Adrenal gland (tissue), 12 donors: ENCODE data around the gene WNT5A. TPM values are rescaled to one million over a fixed set of nuclear protein-coding genes. Genes with fewer than 3 reads are reported as not detected.

Experiments used
- DNase-seq, 7 donors: peaks; one replicate each; pipeline ENCODE4 v3.0.0-alpha.2; 2019 to 2020
- H3K27ac ChIP-seq, 5 donors: fragments of 200-600 bp; sonication (generic) in 4 of 5; 1 replicate in 3 of 5; 2 replicates in 2 of 5; pipeline versions ENCODE4 v1.5.1 to v1.8.0; 2016 to 2020; ENCODE audit warnings: mild to moderate bottlenecking in 1 of 5
- H3K27me3 ChIP-seq: fragments of 200-600 bp; 2 replicates; pipeline ENCODE4 v1.8.0; 2021
- H3K36me3 ChIP-seq, 2 donors: fragments of 200-600 bp; replicated peaks in 1 of 2; 1 replicate in 1 of 2; 2 replicates in 1 of 2; pipeline versions ENCODE4 v1.5.1 to v1.8.0; 2018 to 2022
- H3K4me1 ChIP-seq, 2 donors: fragments of 200-600 bp; replicated peaks in 1 of 2; 1 replicate in 1 of 2; 2 replicates in 1 of 2; pipeline versions ENCODE4 v1.5.1 to v1.8.0; 2018 to 2021
- H3K4me3 ChIP-seq, 4 donors: fragments of 200-600 bp; sonication (generic) in 3 of 4; one replicate each; pipeline ENCODE4 v1.5.1; 2016 to 2018
- H3K9me3 ChIP-seq, 3 donors: fragments of 200-600 bp; sonication (generic) in 1 of 3; replicated peaks in 1 of 3; 1 replicate in 2 of 3; 2 replicates in 1 of 3; pipeline versions ENCODE4 v1.5.1 to v1.8.0; 2016 to 2021
- POLR2A ChIP-seq, 2 donors: fragments of 450-650 bp; IDR thresholded peaks; one replicate each; pipeline ENCODE4 v1.6.1; 2017; ENCODE audit warnings: antibody characterized with exemption in 2 of 2, mild to moderate bottlenecking in 2 of 2, moderate library complexity in 1 of 2
- WGBS, 4 donors: extraction: QIAGEN DNeasy Blood & Tissue Kit in 2 of 4; methylation state at CpG; one replicate each; pipeline versions ENCODE4 v1.1.5 to v1.1.7; 2013 to 2017; 5-methylcytosine and 5-hydroxymethylcytosine counted together
- intact Hi-C, 2 donors: fragments of 100-400 bp; cut with DNase I; formaldehyde crosslinking; loops; one replicate each; pipeline versions ENCODE4 v1.14.1 to v1.15.0; 2022 to 2023
- polyA plus RNA-seq, 3 donors: library from polyadenylated mRNA; stranded (reverse); fragments of 200-250 nt in 2 of 3; fragments of 350-450 nt in 1 of 3; fragmentation: Illumina TruSeq in 1 of 3; extraction: RNeasy Lipid Tissue Mini Kit (QIAGEN cat#74804) in 1 of 3; gene quantifications; one replicate each; pipeline ENCODE4 v1.2.3, GENCODE V29; 2013 to 2014
- total RNA-seq, 9 donors: library from RNA; depleted of rRNA in 4 of 9; stranded (reverse); fragments of >200 nt in 4 of 9; fragments of 120-200 nt in 1 of 9; fragmentation: NEBNext Ultra II Directional in 1 of 9; extraction: Animal tissue kit (Norgen Biotek cat#: 25700) in 1 of 9; gene quantifications; one replicate each; pipeline versions ENCODE4 v1.1.0 to v1.2.4, GENCODE V29; 2013 to 2023
- TF ChIP-seq, protein P1 (sequence below), 6 experiments: fragments of 450-650 bp in 4 of 6; fragments of 200-600 bp in 2 of 6; sonication (generic) in 1 of 6; IDR thresholded peaks; 1 replicate in 5 of 6; 2 replicates in 1 of 6; pipeline versions ENCODE4 v1.5.1 to v1.8.0; 2016 to 2021; ENCODE audit warnings: antibody characterized with exemption in 6 of 6, mild to moderate bottlenecking in 2 of 6, moderate library complexity in 1 of 6
- donor health status: healthy with polysubstance abuse.
- donor health status: Bipolar disorder and iron deficiency.
- donor health status: DM: yes; HTN: yes; CAD: no.
- donor health status: DM: no; HTN: no; CAD: no.
- donor health status: DM: no; HTN: no; CAD: no.
- donor health status: DM: yes; HTN: yes; CAD: no.

The WNT5A gene
- total and polyA plus RNA-seq, 12 donors: 0.54 to 16.2 (median 2.9) TPM

DNA sequence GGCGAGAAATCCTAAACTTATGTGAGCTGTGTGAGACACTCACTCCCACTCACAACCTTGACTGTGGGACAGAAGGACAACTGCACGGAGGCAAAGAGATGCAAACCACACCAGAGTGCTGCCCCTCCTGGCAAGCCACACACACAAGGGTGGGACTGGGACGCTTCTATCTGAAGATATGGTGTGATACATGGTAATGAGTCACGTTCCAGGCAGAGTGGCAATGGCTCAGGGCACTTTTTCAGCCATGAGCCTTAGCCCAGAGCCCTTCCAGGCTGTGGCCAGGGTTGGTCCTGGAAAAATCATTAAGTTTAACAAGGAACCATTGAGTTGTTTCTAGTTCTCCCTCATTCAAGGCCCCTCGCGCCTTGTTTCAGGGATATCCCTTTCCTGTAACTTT, 56.1 kb downstream of the WNT5A start:
- no peak overlapping the region for H3K4me3 ChIP-seq
- no peak overlapping the region for H3K27ac ChIP-seq
- no peaks in the 10 kb centered on the region for H3K4me1 ChIP-seq
- DNase-seq: no peak
- WGBS, 4 donors: 77 to 92% (median 85%) methylated on average over 6 of the region's 6 CpGs
- TF ChIP-seq POLR2A (IDR thresholded peaks at IDR 0.05): no peak
- TF ChIP-seq, protein P1, sequence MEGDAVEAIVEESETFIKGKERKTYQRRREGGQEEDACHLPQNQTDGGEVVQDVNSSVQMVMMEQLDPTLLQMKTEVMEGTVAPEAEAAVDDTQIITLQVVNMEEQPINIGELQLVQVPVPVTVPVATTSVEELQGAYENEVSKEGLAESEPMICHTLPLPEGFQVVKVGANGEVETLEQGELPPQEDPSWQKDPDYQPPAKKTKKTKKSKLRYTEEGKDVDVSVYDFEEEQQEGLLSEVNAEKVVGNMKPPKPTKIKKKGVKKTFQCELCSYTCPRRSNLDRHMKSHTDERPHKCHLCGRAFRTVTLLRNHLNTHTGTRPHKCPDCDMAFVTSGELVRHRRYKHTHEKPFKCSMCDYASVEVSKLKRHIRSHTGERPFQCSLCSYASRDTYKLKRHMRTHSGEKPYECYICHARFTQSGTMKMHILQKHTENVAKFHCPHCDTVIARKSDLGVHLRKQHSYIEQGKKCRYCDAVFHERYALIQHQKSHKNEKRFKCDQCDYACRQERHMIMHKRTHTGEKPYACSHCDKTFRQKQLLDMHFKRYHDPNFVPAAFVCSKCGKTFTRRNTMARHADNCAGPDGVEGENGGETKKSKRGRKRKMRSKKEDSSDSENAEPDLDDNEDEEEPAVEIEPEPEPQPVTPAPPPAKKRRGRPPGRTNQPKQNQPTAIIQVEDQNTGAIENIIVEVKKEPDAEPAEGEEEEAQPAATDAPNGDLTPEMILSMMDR (IDR thresholded peaks at IDR 0.05): no peak
- H3K27me3 ChIP-seq: peaks cover 4% of the 10 kb centered on the region
- H3K36me3 ChIP-seq: no peaks in the 10 kb centered on the region
- intact Hi-C loops: no loop called here
- no peaks in the 10 kb centered on the region for H3K9me3 ChIP-seq

DNA sequence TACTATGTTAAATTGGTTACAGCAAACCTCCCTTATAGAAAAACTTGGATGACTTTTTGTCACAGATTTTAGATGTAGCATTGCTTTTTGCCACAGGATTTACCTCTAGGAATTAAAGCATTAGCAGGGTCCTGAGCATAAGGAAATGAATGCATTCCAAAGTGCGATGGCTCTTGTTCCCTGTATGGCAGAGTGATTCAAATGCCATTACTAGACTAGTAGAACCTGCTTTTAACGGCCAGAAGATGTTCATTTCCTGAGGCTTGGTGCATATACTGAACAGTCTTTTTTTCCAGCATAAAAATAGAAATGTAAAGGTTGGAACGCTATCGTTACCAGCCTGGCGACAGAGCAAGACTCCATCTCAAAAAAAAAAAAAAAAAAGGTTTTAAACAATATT, 59.4 kb downstream of the WNT5A start:
- Histone ChIP-seq H3K27ac (no peak overlapping the region), H3K36me3 (no peaks in the 10 kb centered on the region), H3K4me3 (no peak overlapping the region), H3K4me1 (no peaks in the 10 kb centered on the region), H3K27me3 (peaks cover 4% of the 10 kb centered on the region), H3K9me3 (no peaks in the 10 kb centered on the region)
- TF ChIP-seq, protein P1 (IDR thresholded peaks at IDR 0.05): no peak
- no peak for TF ChIP-seq POLR2A (IDR thresholded peaks at IDR 0.05)
- intact Hi-C loops: no loop called here
- 58 to 79% (median 67%) methylated on average over 5 of the region's 5 CpGs for WGBS, 4 donors
- DNase-seq: no peak

DNA sequence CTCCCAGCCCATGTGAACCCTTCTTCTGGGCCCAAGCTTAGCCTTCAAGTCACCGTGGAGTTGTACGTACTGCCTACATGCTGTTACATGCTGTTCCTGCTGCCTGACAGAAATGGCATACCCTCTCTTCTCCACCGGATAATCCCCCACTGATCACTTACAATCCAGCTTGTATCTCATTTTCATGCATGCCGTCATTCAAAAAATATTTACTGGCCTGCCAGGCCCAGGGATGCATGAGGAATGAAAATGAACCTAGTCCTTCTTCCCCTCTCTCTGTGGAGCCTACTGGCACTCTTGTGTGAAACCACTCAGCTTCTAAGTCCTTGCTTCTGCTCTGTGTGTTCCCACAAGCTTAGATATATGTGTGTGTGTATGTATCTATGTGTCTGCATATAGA, 60.6 kb downstream of the WNT5A start:
- no peaks in the 10 kb centered on the region for H3K4me1 ChIP-seq
- H3K27ac ChIP-seq: no peak overlapping the region
- H3K9me3 ChIP-seq: no peaks in the 10 kb centered on the region
- H3K4me3 ChIP-seq: no peak overlapping the region
- WGBS, 4 donors: 72 to 93% (median 81%) methylated on average over 4 of the region's 4 CpGs
- no peaks in the 10 kb centered on the region for H3K36me3 ChIP-seq
- peaks cover 4% of the 10 kb centered on the region for H3K27me3 ChIP-seq
- no peak for TF ChIP-seq POLR2A (IDR thresholded peaks at IDR 0.05)
- TF ChIP-seq, protein P1 (IDR thresholded peaks at IDR 0.05): no peak
- intact Hi-C loops: no loop called here
- no peak for DNase-seq

DNA sequence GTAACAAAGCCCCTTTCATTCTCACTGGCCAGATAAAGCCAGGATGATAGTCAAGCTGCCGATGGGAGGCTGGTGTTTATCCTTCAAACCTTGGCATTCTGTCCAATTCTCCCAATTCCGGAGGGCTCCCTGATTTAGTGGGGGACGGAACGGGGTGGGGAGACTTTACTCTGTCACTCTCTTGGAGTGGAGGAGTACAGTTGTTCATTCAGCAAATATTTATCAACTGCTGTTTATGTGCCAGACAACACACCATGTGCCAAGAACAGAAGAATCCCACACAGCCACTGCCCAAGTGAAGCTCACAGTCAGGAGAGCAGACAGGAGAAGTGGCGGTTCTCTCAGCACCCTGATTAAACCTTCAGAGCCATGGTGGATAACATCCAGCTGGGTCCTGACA, 63.3 kb downstream of the WNT5A start:
- no peaks in the 10 kb centered on the region for H3K4me1 ChIP-seq
- intact Hi-C loops: no loop called here
- no peak for DNase-seq
- no peaks in the 10 kb centered on the region for H3K27me3 ChIP-seq
- no peaks in the 10 kb centered on the region for H3K36me3 ChIP-seq
- TF ChIP-seq POLR2A (IDR thresholded peaks at IDR 0.05): no peak
- TF ChIP-seq, protein P1 (IDR thresholded peaks at IDR 0.05): no peak
- no peaks in the 10 kb centered on the region for H3K9me3 ChIP-seq
- 50 to 75% (median 72%) methylated on average over 5 of the region's 5 CpGs for WGBS, 4 donors
- H3K4me3 ChIP-seq: no peak overlapping the region
- H3K27ac ChIP-seq: no peak overlapping the region
